CD14-positive monocyte (primary cell): Measurements from ENCODE around the gene USP53. TPM values are rescaled to one million over a fixed set of nuclear protein-coding genes. Genes with fewer than 3 reads are reported as not detected.

Experiments used
- DNase-seq, 3 donors: peaks; one replicate each; pipeline ENCODE4 v3.0.0-alpha.2; 2011 to 2022
- H2AFZ ChIP-seq: 2 replicates; pipeline ENCODE4 v1.6.0; 2012; ENCODE audit warnings: mild to moderate bottlenecking, low read depth, low read length, inconsistent platforms; ENCODE audit not compliant: insufficient read depth, poor library complexity, severe bottlenecking
- H3K27ac ChIP-seq, 2 donors: 1 replicate in 1 of 2; 2 replicates in 1 of 2; pipeline ENCODE4 v1.5.1; 2012 to 2013; ENCODE audit warnings: low read length in 2 of 2, control low read depth in 1 of 2, inconsistent platforms in 1 of 2, low read depth in 1 of 2, mild to moderate bottlenecking in 1 of 2
- H3K27me3 ChIP-seq, 2 donors: one replicate each; pipeline versions ENCODE4 v1.6.0 to v1.6.1; 2011 to 2013; ENCODE audit warnings: low read length in 2 of 2; ENCODE audit not compliant: control insufficient read depth in 2 of 2, insufficient read depth in 2 of 2
- H3K36me3 ChIP-seq, 2 donors: replicated peaks in 1 of 2; 1 replicate in 1 of 2; 2 replicates in 1 of 2; pipeline versions ENCODE4 v1.5.1 to v1.6.1; 2012 to 2013; ENCODE audit warnings: low read length in 2 of 2, control low read depth in 1 of 2, inconsistent platforms in 1 of 2, mild to moderate bottlenecking in 1 of 2; ENCODE audit not compliant: insufficient read depth in 2 of 2, control insufficient read depth in 1 of 2
- H3K4me1 ChIP-seq, 2 donors: 1 replicate in 1 of 2; 2 replicates in 1 of 2; pipeline versions ENCODE4 v1.5.1 to v1.6.1; 2012 to 2013; ENCODE audit warnings: low read length in 2 of 2, control low read depth in 1 of 2, inconsistent platforms in 1 of 2, mild to moderate bottlenecking in 1 of 2, moderate library complexity in 1 of 2; ENCODE audit not compliant: insufficient read depth in 2 of 2, control insufficient read depth in 1 of 2
- H3K4me2 ChIP-seq: replicated peaks from 2 replicates; pipeline ENCODE3; 2012; ENCODE audit warnings: low read length, moderate library complexity, mild to moderate bottlenecking; ENCODE audit not compliant: poor library complexity, severe bottlenecking; ENCODE audit errors: extremely low read depth
- H3K4me3 ChIP-seq, 3 experiments: fragments of 200-600 bp in 1 of 3; sonication (generic) in 1 of 3; replicated peaks in 1 of 3; 1 replicate in 2 of 3; 2 replicates in 1 of 3; pipeline ENCODE4 v1.5.1; 2011 to 2013; ENCODE audit warnings: low read length in 3 of 3, mild to moderate bottlenecking in 3 of 3, control low read depth in 2 of 3, low read depth in 2 of 3, inconsistent platforms in 1 of 3, moderate library complexity in 1 of 3
- H3K79me2 ChIP-seq: 2 replicates; pipeline ENCODE4 v1.6.0; 2012; ENCODE audit warnings: mild to moderate bottlenecking, control low read depth, inconsistent platforms, low read length, moderate library complexity; ENCODE audit not compliant: insufficient read depth
- H3K9ac ChIP-seq: 2 replicates; pipeline ENCODE4 v1.6.0; 2017; ENCODE audit warnings: low read length, mild to moderate bottlenecking; ENCODE audit not compliant: insufficient read depth, poor library complexity, severe bottlenecking
- H3K9me3 ChIP-seq, 2 donors: replicated peaks in 1 of 2; 1 replicate in 1 of 2; 2 replicates in 1 of 2; pipeline versions ENCODE4 v1.5.1 to v1.6.1; 2012 to 2013; ENCODE audit warnings: low read length in 2 of 2, control low read depth in 1 of 2; ENCODE audit not compliant: control insufficient read depth in 1 of 2, insufficient read depth in 1 of 2
- H4K20me1 ChIP-seq: 2 replicates; pipeline ENCODE4 v1.6.0; 2012; ENCODE audit warnings: mild to moderate bottlenecking, low read length, control low read depth, moderate library complexity; ENCODE audit not compliant: insufficient read depth
- H3K27ac Mint-ChIP-seq, 7 donors: one replicate each; pipeline ENCODE4 v1.8.0; 2020; ENCODE audit warnings: mild to moderate bottlenecking in 7 of 7, mixed read lengths in 7 of 7, moderate library complexity in 6 of 7, inconsistent platforms in 2 of 7
- H3K27me3 Mint-ChIP-seq, 3 donors: one replicate each; pipeline ENCODE4 v1.8.0; 2021 to 2022; ENCODE audit warnings: low read depth in 3 of 3, mild to moderate bottlenecking in 3 of 3, mixed read lengths in 3 of 3, moderate library complexity in 3 of 3, inconsistent platforms in 1 of 3
- H3K36me3 Mint-ChIP-seq, 2 donors: one replicate each; pipeline ENCODE4 v1.8.0; 2020; ENCODE audit warnings: mixed read lengths in 2 of 2, inconsistent platforms in 1 of 2, mild to moderate bottlenecking in 1 of 2
- H3K4me1 Mint-ChIP-seq: one replicate; pipeline ENCODE4 v1.8.0; 2020; ENCODE audit warnings: mild to moderate bottlenecking, mixed read lengths
- H3K4me3 Mint-ChIP-seq, 2 donors: one replicate each; pipeline ENCODE4 v1.8.0; 2020; ENCODE audit warnings: mild to moderate bottlenecking in 2 of 2, mixed read lengths in 2 of 2, moderate library complexity in 1 of 2
- H3K9me3 Mint-ChIP-seq, 7 donors: one replicate each; pipeline ENCODE4 v1.8.0; 2020 to 2022; ENCODE audit warnings: mixed read lengths in 7 of 7, mild to moderate bottlenecking in 6 of 7, moderate library complexity in 6 of 7, inconsistent platforms in 2 of 7
- CTCF ChIP-seq: fragments of 200-600 bp; IDR thresholded peaks from one replicate; pipeline ENCODE4 v1.8.0; 2022; ENCODE audit warnings: antibody characterized with exemption, mild to moderate bottlenecking
- WGBS: methylation state at CpG from one replicate; pipeline ENCODE4 v1.1.5; 2013; ENCODE audit warnings: missing lambda C conversion rate; ENCODE audit not compliant: insufficient coverage; 5-methylcytosine and 5-hydroxymethylcytosine counted together
- intact Hi-C, 2 donors: fragments of 100-400 bp; cut with micrococcal nuclease; formaldehyde crosslinking; loops; one replicate each; pipeline versions ENCODE4 v1.15.0 to v1.15.1; 2023
- polyA plus RNA-seq, 3 donors: library from polyadenylated mRNA; depleted of rRNA in 1 of 3; unstranded in 2 of 3; stranded (reverse) in 1 of 3; fragments of 300-500 nt in 2 of 3; fragments of >200 nt in 1 of 3; fragmentation: Illumina TruSeq in 2 of 3; gene quantifications; 1 replicate in 2 of 3; 2 replicates in 1 of 3; pipeline ENCODE4 v1.2.3, GENCODE V29; 2012 to 2021

USP53 gene
- polyA plus RNA-seq, 3 donors = 0.11 to 0.44 (median 0.22) TPM

DNA sequence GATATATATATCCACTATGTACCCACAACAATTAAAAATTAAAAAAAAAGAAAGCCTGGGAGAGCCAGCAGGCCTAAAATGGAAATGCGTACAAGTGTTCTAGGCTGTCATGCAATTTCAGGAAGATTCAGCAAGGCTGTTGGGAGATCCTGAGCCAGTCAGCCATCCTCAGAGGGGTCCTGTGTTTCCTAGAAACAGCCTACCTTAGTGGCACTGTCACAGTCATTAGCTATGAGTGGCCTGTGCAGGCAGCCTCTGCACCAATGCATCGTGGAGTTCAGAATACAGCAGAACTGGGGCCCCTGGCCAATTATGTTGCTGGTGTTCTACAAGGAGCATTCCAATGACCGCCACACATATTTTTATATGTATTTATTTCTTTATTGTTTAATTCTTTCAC, 21.0 kb upstream of the USP53 start:
- no peaks in the 10 kb centered on the region for H3K4me1 ChIP-seq
- Mint-ChIP-seq H3K4me1 (peaks cover 3% of the 10 kb centered on the region), H3K36me3 (no peaks in the 10 kb centered on the region), H3K9me3 (peaks cover 0 to 2% (median 0%) of the 10 kb centered on the region in 7 donors), H3K27me3 (no peaks in the 10 kb centered on the region), H3K27ac (no peak overlapping the region), H3K4me3 (no peak overlapping the region)
- H3K36me3 ChIP-seq = no peaks in the 10 kb centered on the region
- TF ChIP-seq CTCF = no peak
- H3K79me2 ChIP-seq = no peaks in the 10 kb centered on the region
- H3K27me3 ChIP-seq = no peaks in the 10 kb centered on the region
- no peaks in the 10 kb centered on the region for H4K20me1 ChIP-seq
- no peaks in the 10 kb centered on the region for H3K9me3 ChIP-seq
- no peak overlapping the region for H3K4me3 ChIP-seq
- intact Hi-C loops = no loop called here
- no peak overlapping the region for H2AFZ ChIP-seq
- 86% methylated on average over 1 of the region's 3 CpGs for WGBS
- H3K9ac ChIP-seq = no peak overlapping the region
- H3K27ac ChIP-seq = no peak overlapping the region
- no peak for DNase-seq
- no peak overlapping the region for H3K4me2 ChIP-seq

DNA sequence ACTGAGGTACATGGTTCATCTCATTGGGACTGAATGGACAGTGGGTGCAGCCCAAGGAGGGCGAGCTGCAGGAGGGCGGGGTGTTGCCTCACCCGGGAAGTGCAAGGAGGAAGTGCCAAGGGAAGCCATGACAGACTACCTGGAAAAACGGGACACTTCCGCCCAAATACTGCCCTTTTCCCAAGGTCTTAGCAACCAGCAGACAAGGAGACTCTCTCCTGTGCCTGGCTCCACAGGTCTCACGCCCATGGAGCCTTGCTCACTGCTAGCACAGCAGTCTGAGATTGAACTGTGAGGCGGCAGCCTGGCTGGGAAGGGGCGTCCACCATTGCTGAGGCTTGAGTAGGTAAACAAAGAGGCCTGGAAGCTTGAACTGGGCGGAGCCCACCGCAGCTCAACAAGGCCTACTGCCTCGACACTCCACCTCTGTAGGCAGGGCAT, 14.7 kb upstream of the USP53 start:
- Histone ChIP-seq H3K79me2 (no peaks in the 10 kb centered on the region), H3K27me3 (no peaks in the 10 kb centered on the region), H4K20me1 (no peaks in the 10 kb centered on the region), H3K36me3 (no peaks in the 10 kb centered on the region), H3K4me2 (no peak overlapping the region), H3K4me1 (no peaks in the 10 kb centered on the region), H3K9me3 (peaks cover 0 to 5% of the 10 kb centered on the region in 2 donors), H3K9ac (no peak overlapping the region), H3K4me3 (no peak overlapping the region), H3K27ac (no peak overlapping the region), H2AFZ (no peak overlapping the region)
- no peak for DNase-seq
- WGBS = 92% methylated on average over 10 of the region's 11 CpGs
- H3K4me1 Mint-ChIP-seq = peaks cover 8% of the 10 kb centered on the region
- H3K4me3 Mint-ChIP-seq = no peak overlapping the region
- H3K27me3 Mint-ChIP-seq = peaks cover 0 to 3% (median 0%) of the 10 kb centered on the region in 3 donors
- H3K36me3 Mint-ChIP-seq = no peaks in the 10 kb centered on the region
- H3K9me3 Mint-ChIP-seq = peaks cover 2 to 13% (median 3%) of the 10 kb centered on the region in 7 donors
- H3K27ac Mint-ChIP-seq = no peak overlapping the region
- no peak for TF ChIP-seq CTCF
- intact Hi-C loops = no loop called here
